Stimulated activated CD8-positive, alpha-beta memory T cell treated with anti-CD3 and anti-CD28 coated beads, Interleukin-15, amount 100 ng/mL, for 1 hour (primary cell): Measurements from ENCODE around the gene SOX13.
A peak's percentile ranks its signal among the peaks of the same experiment; 100 is the strongest.

Experiments used
- DNase-seq: peaks from one replicate; pipeline ENCODE4 v3.0.0-alpha.2; 2020; ENCODE audit warnings: low read depth

The SOX13 gene

GRCh38 chr1:204108312-204109141, 35.6 kb downstream of the SOX13 start:
- no peak for DNase-seq

- no peak for DNase-seq
Observed at GRCh38 chr1:204110894-204111633, 38.1 kb downstream of the SOX13 start.

- no peak for DNase-seq
Observed at GRCh38 chr1:204112876-204113730, 40.2 kb downstream of the SOX13 start.

- no peak for DNase-seq
Observed at GRCh38 chr1:204113896-204114295, 41.0 kb downstream of the SOX13 start.

GRCh38 chr1:204114606-204115005, 41.7 kb downstream of the SOX13 start:
- DNase-seq: no peak

- DNase-seq: no peak
Observed at GRCh38 chr1:204115116-204115515, 42.2 kb downstream of the SOX13 start.

GRCh38 chr1:204116539-204116938, 43.6 kb downstream of the SOX13 start:
- no peak for DNase-seq

- no peak for DNase-seq
Observed at GRCh38 chr1:204121840-204122555, 49.1 kb downstream of the SOX13 start.

GRCh38 chr1:204123376-204123775, 50.5 kb downstream of the SOX13 start:
- no peak for DNase-seq

GRCh38 chr1:204124639-204125038, 51.7 kb downstream of the SOX13 start:
- no peak for DNase-seq

GRCh38 chr1:204125759-204126351, 52.9 kb downstream of the SOX13 start:
- no peak for DNase-seq

- DNase-seq: no peak
Observed at GRCh38 chr1:204126386-204126785, 53.5 kb downstream of the SOX13 start.

GRCh38 chr1:204126956-204127355, 54.0 kb downstream of the SOX13 start:
- no peak for DNase-seq

- DNase-seq: no peak
Observed at GRCh38 chr1:204127597-204128242, 54.8 kb downstream of the SOX13 start.

- no peak for DNase-seq
Observed at GRCh38 chr1:204128464-204128963, 55.6 kb downstream of the SOX13 start.

- DNase-seq: peak; percentile 18
Observed at GRCh38 chr1:204128964-204129896, 56.3 kb downstream of the SOX13 start.

- DNase-seq: no peak
Observed at GRCh38 chr1:204130178-204130577, 57.3 kb downstream of the SOX13 start.

- DNase-seq: no peak
Observed at GRCh38 chr1:204130981-204131892, 58.3 kb downstream of the SOX13 start.
